ENCODE data around the gene TAF5L.
"Not testable (repeated sequence)": the region's sequence is repeated elsewhere in the genome, so short reads cannot be mapped to it uniquely, and the experiment has no call there.

The TAF5L gene

DNA sequence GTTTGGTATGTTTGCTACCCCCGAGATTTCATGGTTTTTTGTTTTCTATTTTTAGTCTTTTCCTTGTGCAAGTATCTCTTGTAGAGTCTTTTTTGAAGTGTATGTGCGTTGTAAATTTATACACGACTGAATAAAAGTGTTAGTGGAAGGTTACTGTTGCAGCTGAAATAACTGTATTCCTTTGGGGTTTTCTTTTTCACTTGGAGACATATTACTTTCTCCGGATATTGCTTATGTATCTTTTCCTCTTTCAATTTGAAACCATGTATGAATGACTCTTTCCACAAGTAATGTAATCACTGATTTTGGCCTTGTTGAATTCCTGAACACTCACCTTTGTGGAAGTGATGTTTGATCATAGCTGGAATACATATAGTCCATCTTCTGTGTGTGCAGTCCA is 1.1 kb upstream of the TAF5L start:
- Histone ChIP-seq H3K27ac (ENCODE audit: low read depth, low read length) (no peak overlapping the region), H3K4me1 (ENCODE audit: control insufficient read depth in 5 of 5, insufficient read depth in 5 of 5, low read length in 5 of 5) (peaks cover 4 to 44% (median 35%) of the 10 kb centered on the region in 5 donors), H3K9me3 (ENCODE audit: control insufficient read depth in 5 of 5, low read length in 5 of 5) (no peaks in the 10 kb centered on the region), H3K4me3 (ENCODE audit: low read depth in 1 of 5, low read length in 5 of 5) (peak overlapping the region; percentile 77 to 95 (median 87)), H3K27me3 (ENCODE audit: control insufficient read depth in 5 of 5, insufficient read depth in 4 of 5, low read length in 5 of 5) (no peaks in the 10 kb centered on the region), H3K36me3 (ENCODE audit: control insufficient read depth in 5 of 5, insufficient read depth in 5 of 5, low read length in 5 of 5) (peaks cover 0 to 2% (median 0%) of the 10 kb centered on the region in 5 donors), H3K9ac (ENCODE audit: low read length in 5 of 5) (peak overlapping the region in 4 of 5 donors; percentile 87 to 92 (median 89))

DNA sequence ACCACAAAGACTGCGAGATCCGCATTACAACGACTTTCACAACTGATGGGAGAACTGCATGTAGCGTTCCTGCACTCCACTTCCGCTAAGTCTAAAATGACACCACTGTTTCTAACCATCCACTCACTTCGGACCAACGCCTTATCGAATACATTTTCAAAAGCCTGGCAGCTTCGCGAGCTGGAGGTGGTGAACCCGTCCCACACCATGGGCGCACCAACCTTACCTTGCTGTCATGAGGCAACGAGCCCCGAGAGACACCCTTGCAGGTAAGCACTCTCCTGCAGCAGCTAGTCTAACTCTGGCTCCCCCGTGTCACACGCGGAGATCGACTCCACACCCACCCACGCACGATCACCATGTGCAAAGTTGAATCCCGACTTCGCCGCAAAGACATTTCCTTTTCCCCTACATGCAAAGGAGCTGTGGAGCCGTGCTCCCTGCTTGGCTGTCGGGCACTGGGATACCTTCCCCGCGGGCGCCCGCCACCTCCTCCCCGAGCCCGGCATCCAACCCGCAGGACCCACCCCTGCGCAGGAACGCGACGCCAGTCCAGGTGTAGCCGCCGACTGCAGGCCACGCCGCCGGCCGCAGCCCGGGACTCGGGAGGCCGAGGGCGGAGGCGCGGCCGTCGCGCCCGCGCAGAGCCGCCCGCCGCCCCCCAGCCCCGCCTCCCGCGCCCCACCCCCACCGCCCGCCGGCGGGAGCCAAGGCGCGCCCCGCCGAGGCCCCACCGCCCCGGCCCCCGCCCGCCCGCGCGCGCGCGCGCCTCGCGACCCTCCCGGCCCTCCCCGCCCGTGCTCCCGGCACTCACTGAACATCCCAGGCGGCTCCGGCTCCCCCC is 629 bp downstream of the TAF5L start:
- H3K9me3 ChIP-seq (ENCODE audit: control insufficient read depth in 5 of 5, low read length in 5 of 5) = no peaks in the 10 kb centered on the region
- H3K9ac ChIP-seq (ENCODE audit: low read length in 5 of 5) = peak overlapping the region; percentile 59 to 90 (median 74)
- H3K27ac ChIP-seq (ENCODE audit: low read depth, low read length) = peak overlapping the region; percentile 84
- H3K4me1 ChIP-seq (ENCODE audit: control insufficient read depth in 5 of 5, insufficient read depth in 5 of 5, low read length in 5 of 5) = peaks cover 4 to 61% (median 50%) of the 10 kb centered on the region in 5 donors
- H3K4me3 ChIP-seq (ENCODE audit: low read depth in 1 of 5, low read length in 5 of 5) = peak overlapping the region; percentile 85 to 98 (median 94)
- no peaks in the 10 kb centered on the region for H3K27me3 ChIP-seq (ENCODE audit: control insufficient read depth in 5 of 5, insufficient read depth in 4 of 5, low read length in 5 of 5)
- peaks cover 0 to 2% (median 0%) of the 10 kb centered on the region in 5 donors for H3K36me3 ChIP-seq (ENCODE audit: control insufficient read depth in 5 of 5, insufficient read depth in 5 of 5, low read length in 5 of 5)

DNA sequence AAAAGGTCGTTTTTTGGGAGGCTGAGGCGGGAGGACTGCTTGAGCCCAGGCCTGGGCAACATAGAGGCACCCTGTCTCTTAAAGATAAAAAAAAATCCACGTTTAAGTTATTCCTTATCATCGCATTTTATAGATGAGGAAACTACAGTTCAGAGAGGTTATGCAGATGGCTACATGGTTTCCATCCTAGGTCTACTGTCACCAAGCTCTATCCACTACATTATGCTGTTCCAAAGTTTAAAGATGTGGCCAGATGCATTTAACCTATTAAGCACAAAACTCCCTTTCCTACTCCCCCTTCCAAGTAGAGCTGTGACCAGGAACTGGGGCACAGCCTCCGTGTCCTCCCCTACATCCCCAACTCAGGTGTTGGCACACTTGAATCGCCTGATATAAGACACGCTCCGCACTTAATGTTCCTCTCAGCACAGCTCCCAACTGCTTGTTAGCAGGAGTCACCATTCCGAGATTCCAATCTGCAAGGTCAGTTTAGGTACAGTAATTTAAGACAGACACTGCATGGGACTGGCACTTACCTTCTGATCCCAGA is 1.3 kb downstream of the TAF5L start:
- H3K9ac ChIP-seq (ENCODE audit: low read length in 5 of 5) = peak overlapping the region; percentile 59 to 90 (median 74)
- H3K9me3 ChIP-seq (ENCODE audit: control insufficient read depth in 5 of 5, low read length in 5 of 5) = no peaks in the 10 kb centered on the region
- no peaks in the 10 kb centered on the region for H3K27me3 ChIP-seq (ENCODE audit: control insufficient read depth in 5 of 5, insufficient read depth in 4 of 5, low read length in 5 of 5)
- peaks cover 4 to 65% (median 52%) of the 10 kb centered on the region in 5 donors for H3K4me1 ChIP-seq (ENCODE audit: control insufficient read depth in 5 of 5, insufficient read depth in 5 of 5, low read length in 5 of 5)
- H3K36me3 ChIP-seq (ENCODE audit: control insufficient read depth in 5 of 5, insufficient read depth in 5 of 5, low read length in 5 of 5) = no peaks in the 10 kb centered on the region
- peak overlapping the region; percentile 48 for H3K27ac ChIP-seq (ENCODE audit: low read depth, low read length)
- peak overlapping the region; percentile 85 to 98 (median 94) for H3K4me3 ChIP-seq (ENCODE audit: low read depth in 1 of 5, low read length in 5 of 5)

DNA sequence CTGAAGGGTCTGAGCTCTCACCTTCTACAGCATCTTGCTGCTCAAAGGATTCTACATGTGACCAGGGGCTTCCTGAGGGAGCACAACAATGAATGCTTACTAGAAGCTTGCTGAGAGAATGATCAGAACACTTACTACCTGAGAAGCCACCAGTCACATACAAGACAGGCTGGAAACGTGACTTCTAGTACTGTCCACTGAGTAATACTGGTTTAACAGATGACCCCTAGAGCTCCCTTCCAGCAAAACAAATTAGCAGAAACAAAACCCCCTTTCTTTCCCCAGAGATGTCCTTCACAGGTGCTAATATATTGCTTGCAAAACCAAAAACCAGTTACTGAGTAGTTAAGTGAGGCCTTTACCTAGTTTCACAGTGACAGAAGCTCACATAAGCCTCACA is 2.1 kb downstream of the TAF5L start:
- Histone ChIP-seq H3K4me3 (ENCODE audit: low read depth in 1 of 5, low read length in 5 of 5) (no peak overlapping the region), H3K27ac (ENCODE audit: low read depth, low read length) (no peak overlapping the region), H3K9ac (ENCODE audit: low read length in 5 of 5) (peak overlapping the region in 1 of 5 donors; percentile 21), H3K27me3 (ENCODE audit: control insufficient read depth in 5 of 5, insufficient read depth in 4 of 5, low read length in 5 of 5) (no peaks in the 10 kb centered on the region), H3K4me1 (ENCODE audit: control insufficient read depth in 5 of 5, insufficient read depth in 5 of 5, low read length in 5 of 5) (peaks cover 4 to 65% (median 52%) of the 10 kb centered on the region in 5 donors), H3K9me3 (ENCODE audit: control insufficient read depth in 5 of 5, low read length in 5 of 5) (no peaks in the 10 kb centered on the region), H3K36me3 (ENCODE audit: control insufficient read depth in 5 of 5, insufficient read depth in 5 of 5, low read length in 5 of 5) (no peaks in the 10 kb centered on the region)

- H3K36me3 ChIP-seq (ENCODE audit: control insufficient read depth in 5 of 5, insufficient read depth in 5 of 5, low read length in 5 of 5) = no peaks in the 10 kb centered on the region
- peaks cover 4 to 65% (median 52%) of the 10 kb centered on the region in 5 donors for H3K4me1 ChIP-seq (ENCODE audit: control insufficient read depth in 5 of 5, insufficient read depth in 5 of 5, low read length in 5 of 5)
- no peaks in the 10 kb centered on the region for H3K9me3 ChIP-seq (ENCODE audit: control insufficient read depth in 5 of 5, low read length in 5 of 5)
- H3K4me3 ChIP-seq (ENCODE audit: low read depth in 1 of 5, low read length in 5 of 5) = no peak overlapping the region
- no peak overlapping the region for H3K27ac ChIP-seq (ENCODE audit: low read depth, low read length)
- no peaks in the 10 kb centered on the region for H3K27me3 ChIP-seq (ENCODE audit: control insufficient read depth in 5 of 5, insufficient read depth in 4 of 5, low read length in 5 of 5)
- H3K9ac ChIP-seq (ENCODE audit: low read length in 5 of 5) = no peak overlapping the region
Observed at GRCh38 chr1:229623225-229623624, 2.7 kb downstream of the TAF5L start.

DNA sequence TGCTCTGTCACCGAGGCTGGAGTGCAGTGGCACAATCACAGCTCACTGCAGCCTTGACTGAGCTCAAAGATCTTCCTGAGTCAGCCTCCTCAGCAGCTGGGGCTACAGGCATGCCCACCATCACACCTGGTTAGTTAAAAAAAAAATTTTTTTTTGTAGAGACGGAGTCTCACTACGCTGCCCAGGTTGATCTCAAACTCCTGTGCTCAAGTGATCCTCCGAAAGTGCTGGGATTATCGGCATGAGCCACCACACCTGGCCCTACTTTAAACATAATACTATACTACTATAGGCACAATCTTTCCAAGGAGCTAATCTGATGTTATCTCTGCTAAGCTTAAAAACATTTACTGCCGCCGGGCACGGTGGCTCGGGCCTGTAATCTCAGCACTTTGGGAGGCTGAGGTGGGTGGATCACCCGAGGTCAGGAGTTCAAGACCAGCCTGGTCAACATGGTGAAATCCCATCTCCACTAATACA is 3.2 kb downstream of the TAF5L start:
- peaks cover 4 to 65% (median 52%) of the 10 kb centered on the region in 5 donors for H3K4me1 ChIP-seq (ENCODE audit: control insufficient read depth in 5 of 5, insufficient read depth in 5 of 5, low read length in 5 of 5)
- H3K9ac ChIP-seq (ENCODE audit: low read length in 5 of 5); H3K27me3 ChIP-seq (ENCODE audit: control insufficient read depth in 5 of 5, insufficient read depth in 4 of 5, low read length in 5 of 5): not testable (repeated sequence)

GRCh38 chr1:229621663-229622062 is 4.3 kb downstream of the TAF5L start:
- Histone ChIP-seq H3K9me3 (ENCODE audit: control insufficient read depth in 5 of 5, low read length in 5 of 5) (no peaks in the 10 kb centered on the region), H3K4me3 (ENCODE audit: low read depth in 1 of 5, low read length in 5 of 5) (no peak overlapping the region), H3K36me3 (ENCODE audit: control insufficient read depth in 5 of 5, insufficient read depth in 5 of 5, low read length in 5 of 5) (no peaks in the 10 kb centered on the region), H3K4me1 (ENCODE audit: control insufficient read depth in 5 of 5, insufficient read depth in 5 of 5, low read length in 5 of 5) (peaks cover 4 to 56% (median 46%) of the 10 kb centered on the region in 5 donors), H3K27me3 (ENCODE audit: control insufficient read depth in 5 of 5, insufficient read depth in 4 of 5, low read length in 5 of 5) (no peaks in the 10 kb centered on the region), H3K9ac (ENCODE audit: low read length in 5 of 5) (peak overlapping the region in 1 of 5 donors; percentile 11), H3K27ac (ENCODE audit: low read depth, low read length) (peak overlapping the region; percentile 69)

More for the DNA sequence above, 3.2 kb downstream of the TAF5L start:
- not testable (repeated sequence) for H3K9me3 ChIP-seq (ENCODE audit: control insufficient read depth in 5 of 5, low read length in 5 of 5); H3K36me3 ChIP-seq (ENCODE audit: control insufficient read depth in 5 of 5, insufficient read depth in 5 of 5, low read length in 5 of 5); H3K27ac ChIP-seq (ENCODE audit: low read depth, low read length); H3K4me3 ChIP-seq (ENCODE audit: low read depth in 1 of 5, low read length in 5 of 5)

DNA sequence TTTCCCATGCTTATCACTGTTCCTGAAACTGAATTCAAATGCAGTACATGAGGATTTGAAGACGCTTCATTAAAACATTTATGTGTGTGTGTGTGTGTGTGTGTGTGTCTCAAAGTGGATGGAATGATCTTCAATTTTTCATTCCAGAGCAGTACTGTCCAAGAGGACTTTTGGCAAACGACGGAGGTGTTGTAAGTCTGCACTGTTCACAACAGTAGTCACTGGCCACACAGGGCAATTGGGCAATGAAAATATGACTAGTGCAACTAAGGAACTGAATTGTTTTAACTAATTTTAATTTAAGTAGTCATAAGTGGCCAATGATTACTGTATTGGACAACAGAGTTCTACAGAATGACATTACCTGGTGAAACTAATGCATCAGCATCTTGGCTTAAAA is 5.0 kb downstream of the TAF5L start:
- Histone ChIP-seq H3K9me3 (ENCODE audit: control insufficient read depth in 5 of 5, low read length in 5 of 5) (no peaks in the 10 kb centered on the region), H3K27me3 (ENCODE audit: control insufficient read depth in 5 of 5, insufficient read depth in 4 of 5, low read length in 5 of 5) (no peaks in the 10 kb centered on the region), H3K4me1 (ENCODE audit: control insufficient read depth in 5 of 5, insufficient read depth in 5 of 5, low read length in 5 of 5) (peaks cover 4 to 54% (median 41%) of the 10 kb centered on the region in 5 donors), H3K27ac (ENCODE audit: low read depth, low read length) (peak overlapping the region; percentile 69), H3K9ac (ENCODE audit: low read length in 5 of 5) (peak overlapping the region in 1 of 5 donors; percentile 15), H3K36me3 (ENCODE audit: control insufficient read depth in 5 of 5, insufficient read depth in 5 of 5, low read length in 5 of 5) (no peaks in the 10 kb centered on the region), H3K4me3 (ENCODE audit: low read depth in 1 of 5, low read length in 5 of 5) (no peak overlapping the region)

GRCh38 chr1:229619614-229620013 is 6.3 kb downstream of the TAF5L start:
- no peak overlapping the region for H3K9ac ChIP-seq (ENCODE audit: low read length in 5 of 5)
- peaks cover under 1 to 51% (median 32%) of the 10 kb centered on the region in 5 donors for H3K4me1 ChIP-seq (ENCODE audit: control insufficient read depth in 5 of 5, insufficient read depth in 5 of 5, low read length in 5 of 5)
- no peak overlapping the region for H3K27ac ChIP-seq (ENCODE audit: low read depth, low read length)

DNA sequence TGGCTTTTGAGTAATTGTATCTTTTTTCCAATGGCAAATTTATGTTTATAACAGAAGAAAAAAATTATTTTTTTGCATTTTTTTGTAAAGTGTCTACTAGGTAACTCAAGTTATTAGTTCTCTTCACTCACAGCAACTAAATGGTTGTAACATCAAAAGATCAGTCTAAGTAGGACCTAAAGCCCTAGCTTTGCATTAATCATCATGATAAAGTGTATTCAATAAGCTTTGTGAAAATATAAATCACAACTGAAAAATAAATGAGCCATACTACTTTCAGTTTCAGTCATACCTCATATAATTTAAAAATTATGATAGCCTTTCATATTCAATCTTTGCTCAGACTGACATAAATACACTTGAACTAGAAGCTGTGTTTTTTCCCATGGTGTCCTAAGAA is 6.9 kb downstream of the TAF5L start:
- H3K4me3 ChIP-seq (ENCODE audit: low read depth in 1 of 5, low read length in 5 of 5) = no peak overlapping the region
- no peaks in the 10 kb centered on the region for H3K9me3 ChIP-seq (ENCODE audit: control insufficient read depth in 5 of 5, low read length in 5 of 5)
- H3K36me3 ChIP-seq (ENCODE audit: control insufficient read depth in 5 of 5, insufficient read depth in 5 of 5, low read length in 5 of 5) = peaks cover under 1 to 4% (median 3%) of the 10 kb centered on the region in 5 donors
- H3K4me1 ChIP-seq (ENCODE audit: control insufficient read depth in 5 of 5, insufficient read depth in 5 of 5, low read length in 5 of 5) = peaks cover 0 to 45% (median 26%) of the 10 kb centered on the region in 5 donors
- H3K9ac ChIP-seq (ENCODE audit: low read length in 5 of 5) = no peak overlapping the region
- no peak overlapping the region for H3K27ac ChIP-seq (ENCODE audit: low read depth, low read length)
- no peaks in the 10 kb centered on the region for H3K27me3 ChIP-seq (ENCODE audit: control insufficient read depth in 5 of 5, insufficient read depth in 4 of 5, low read length in 5 of 5)

More at GRCh38 chr1:229619614-229620013, 6.3 kb downstream of the TAF5L start:
- no peaks in the 10 kb centered on the region for H3K36me3 ChIP-seq (ENCODE audit: control insufficient read depth in 5 of 5, insufficient read depth in 5 of 5, low read length in 5 of 5)
- no peak overlapping the region for H3K4me3 ChIP-seq (ENCODE audit: low read depth in 1 of 5, low read length in 5 of 5)
- no peaks in the 10 kb centered on the region for H3K9me3 ChIP-seq (ENCODE audit: control insufficient read depth in 5 of 5, low read length in 5 of 5)
- H3K27me3 ChIP-seq (ENCODE audit: control insufficient read depth in 5 of 5, insufficient read depth in 4 of 5, low read length in 5 of 5) = no peaks in the 10 kb centered on the region
